Hippocampal formation (tissue), 2 donors: Measurements from ENCODE around the gene CACNA2D1.
A peak's percentile ranks its signal among the peaks of the same experiment; 100 is the strongest.
"Not testable (repeated sequence)": the region's sequence is repeated elsewhere in the genome, so short reads cannot be mapped to it uniquely, and the experiment has no call there.

Experiments
- DNase-seq, 2 donors: peaks; one replicate each; lab custom pipeline; 2025; lab: John Stamatoyannopoulos, UW

Gene CACNA2D1

GRCh38 chr7:82434275-82435022 is 9.1 kb downstream of the CACNA2D1 start:
- DNase-seq, result no peak

- DNase-seq, result no peak
Measured at GRCh38 chr7:82433507-82433906, 10.1 kb downstream of the CACNA2D1 start.

GRCh38 chr7:82432743-82433142 is 10.8 kb downstream of the CACNA2D1 start:
- not testable (repeated sequence) for DNase-seq

GRCh38 chr7:82430500-82431465 is 12.8 kb downstream of the CACNA2D1 start:
- DNase-seq, result no peak

GRCh38 chr7:82429408-82429807 is 14.2 kb downstream of the CACNA2D1 start:
- DNase-seq, result no peak

- no peak for DNase-seq
Measured at GRCh38 chr7:82428186-82428961, 15.2 kb downstream of the CACNA2D1 start.

- no peak for DNase-seq
Measured at GRCh38 chr7:82423446-82423845, 20.1 kb downstream of the CACNA2D1 start.

- no peak for DNase-seq
Measured at GRCh38 chr7:82419200-82419599, 24.4 kb downstream of the CACNA2D1 start.

GRCh38 chr7:82417898-82418297 is 25.7 kb downstream of the CACNA2D1 start:
- DNase-seq, result no peak

- DNase-seq, result no peak
Measured at GRCh38 chr7:82416402-82416801, 27.2 kb downstream of the CACNA2D1 start.

- DNase-seq, result no peak
Measured at GRCh38 chr7:82414389-82414788, 29.2 kb downstream of the CACNA2D1 start.

GRCh38 chr7:82413237-82413636 is 30.3 kb downstream of the CACNA2D1 start:
- DNase-seq, result no peak

- no peak for DNase-seq
Measured at GRCh38 chr7:82411732-82412131, 31.8 kb downstream of the CACNA2D1 start.

GRCh38 chr7:82410461-82410860 is 33.1 kb downstream of the CACNA2D1 start:
- DNase-seq, result peak in 1 of 2 donors; percentile 36

- no peak for DNase-seq
Measured at GRCh38 chr7:82406937-82407336, 36.6 kb downstream of the CACNA2D1 start.

- DNase-seq, result no peak
Measured at GRCh38 chr7:82405301-82405700, 38.3 kb downstream of the CACNA2D1 start.

- no peak for DNase-seq
Measured at GRCh38 chr7:82404652-82405051, 38.9 kb downstream of the CACNA2D1 start.

- no peak for DNase-seq
Measured at GRCh38 chr7:82404094-82404493, 39.5 kb downstream of the CACNA2D1 start.

- DNase-seq, result no peak
Measured at GRCh38 chr7:82397879-82398524, 45.6 kb downstream of the CACNA2D1 start.

GRCh38 chr7:82396343-82396742 is 47.2 kb downstream of the CACNA2D1 start:
- DNase-seq, result no peak

- no peak for DNase-seq
Measured at GRCh38 chr7:82395147-82395546, 48.4 kb downstream of the CACNA2D1 start.

- DNase-seq, result no peak
Measured at GRCh38 chr7:82393840-82394220, 49.7 kb downstream of the CACNA2D1 start.
